ENCODE data around the gene NAV3. TPM values are rescaled to one million over a fixed set of nuclear protein-coding genes. Genes with fewer than 3 reads are reported as not detected.

Gene NAV3
- total RNA-seq, 1 experiment from 2014 or later = 18.0 TPM

DNA sequence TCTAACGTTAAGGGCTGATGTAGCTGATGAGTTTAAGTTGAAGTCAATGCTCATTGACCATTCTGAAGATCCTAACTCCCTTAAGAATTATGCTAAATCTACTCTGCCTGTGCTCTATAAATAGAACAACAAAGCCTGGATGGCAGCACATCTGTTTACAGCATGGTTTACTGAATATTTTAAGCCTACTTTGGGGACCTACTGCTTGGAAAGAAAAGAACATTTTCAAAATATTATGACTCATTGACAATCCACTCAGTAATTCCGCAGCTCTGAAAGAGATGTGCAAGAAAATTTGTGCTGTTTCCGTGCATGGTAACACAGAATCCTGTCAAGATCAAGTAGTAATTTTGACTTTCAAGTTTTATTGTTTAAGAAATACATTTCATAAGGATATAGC lies 35.0 kb upstream of the NAV3 start:
- Histone ChIP-seq H3K27ac (ENCODE audit: low read depth, low read length, poor library complexity, severe bottlenecking) (no peak overlapping the region), H3K9me3 (ENCODE audit: low read depth, low read length, poor library complexity, severe bottlenecking) (no peaks in the 10 kb centered on the region), H3K27me3 (replicated peaks; ENCODE audit: insufficient read depth, low read depth, low read length, poor library complexity) (no peaks in the 10 kb centered on the region), H3K4me3 (ENCODE audit: low read depth, low read length, poor library complexity, severe bottlenecking) (no peak overlapping the region), H3K36me3 (ENCODE audit: insufficient read depth, low read length, poor library complexity, severe bottlenecking) (no peaks in the 10 kb centered on the region), H3K4me1 (ENCODE audit: insufficient read depth, low read length, poor library complexity, severe bottlenecking) (no peaks in the 10 kb centered on the region)
- POLR2A ChIA-PET (ENCODE audit: low non-redundant PET) = no interaction called here
- CTCF ChIA-PET = no interaction called here
- intact Hi-C loops (cut with micrococcal nuclease; ENCODE audit: unreplicated experiment) = no loop called here
- no peak for TF ChIP-seq EZH2 (IDR thresholded peaks at IDR 0.05; ENCODE audit: borderline replicate concordance, low read depth, low read length, poor library complexity, severe bottlenecking)
- TF ChIP-seq, protein P1, sequence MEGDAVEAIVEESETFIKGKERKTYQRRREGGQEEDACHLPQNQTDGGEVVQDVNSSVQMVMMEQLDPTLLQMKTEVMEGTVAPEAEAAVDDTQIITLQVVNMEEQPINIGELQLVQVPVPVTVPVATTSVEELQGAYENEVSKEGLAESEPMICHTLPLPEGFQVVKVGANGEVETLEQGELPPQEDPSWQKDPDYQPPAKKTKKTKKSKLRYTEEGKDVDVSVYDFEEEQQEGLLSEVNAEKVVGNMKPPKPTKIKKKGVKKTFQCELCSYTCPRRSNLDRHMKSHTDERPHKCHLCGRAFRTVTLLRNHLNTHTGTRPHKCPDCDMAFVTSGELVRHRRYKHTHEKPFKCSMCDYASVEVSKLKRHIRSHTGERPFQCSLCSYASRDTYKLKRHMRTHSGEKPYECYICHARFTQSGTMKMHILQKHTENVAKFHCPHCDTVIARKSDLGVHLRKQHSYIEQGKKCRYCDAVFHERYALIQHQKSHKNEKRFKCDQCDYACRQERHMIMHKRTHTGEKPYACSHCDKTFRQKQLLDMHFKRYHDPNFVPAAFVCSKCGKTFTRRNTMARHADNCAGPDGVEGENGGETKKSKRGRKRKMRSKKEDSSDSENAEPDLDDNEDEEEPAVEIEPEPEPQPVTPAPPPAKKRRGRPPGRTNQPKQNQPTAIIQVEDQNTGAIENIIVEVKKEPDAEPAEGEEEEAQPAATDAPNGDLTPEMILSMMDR (conservative IDR thresholded peaks at IDR 0.05; ENCODE audit: low read depth, low read length) = no peak
- no TSS peak for BruUV-seq (replicated peaks)
- no peak for DNase-seq (ENCODE audit: low spot score)

DNA sequence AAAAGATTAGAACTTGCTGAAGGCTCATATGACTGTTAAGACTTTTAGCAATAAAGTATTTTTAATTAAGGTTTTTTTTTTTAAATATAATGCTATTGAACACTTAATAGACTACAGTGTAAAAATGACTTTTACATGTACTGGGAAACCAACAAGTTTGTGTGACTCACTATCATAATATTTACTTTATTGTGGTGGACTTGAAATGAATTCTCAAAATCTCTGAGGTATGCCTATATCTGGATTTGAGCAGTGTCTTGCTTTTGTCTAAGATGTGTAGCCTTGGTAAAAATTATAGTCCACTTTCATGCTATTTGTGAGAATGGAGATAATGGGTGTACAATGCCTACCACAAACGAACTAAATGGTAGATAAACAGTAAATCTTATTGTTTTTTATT lies 33.9 kb upstream of the NAV3 start:
- Histone ChIP-seq H3K4me3 (ENCODE audit: low read depth, low read length, poor library complexity, severe bottlenecking) (no peak overlapping the region), H3K27ac (ENCODE audit: low read depth, low read length, poor library complexity, severe bottlenecking) (no peak overlapping the region), H3K27me3 (replicated peaks; ENCODE audit: insufficient read depth, low read depth, low read length, poor library complexity) (no peaks in the 10 kb centered on the region), H3K36me3 (ENCODE audit: insufficient read depth, low read length, poor library complexity, severe bottlenecking) (no peaks in the 10 kb centered on the region), H3K9me3 (ENCODE audit: low read depth, low read length, poor library complexity, severe bottlenecking) (no peaks in the 10 kb centered on the region), H3K4me1 (ENCODE audit: insufficient read depth, low read length, poor library complexity, severe bottlenecking) (no peaks in the 10 kb centered on the region)
- ChIA-PET CTCF (no interaction called here), POLR2A (ENCODE audit: low non-redundant PET) (no interaction called here)
- no peak for DNase-seq (ENCODE audit: low spot score)
- no TSS peak for BruUV-seq (replicated peaks)
- TF ChIP-seq EZH2 (IDR thresholded peaks at IDR 0.05; ENCODE audit: borderline replicate concordance, low read depth, low read length, poor library complexity, severe bottlenecking) = no peak
- TF ChIP-seq, protein P1 (conservative IDR thresholded peaks at IDR 0.05; ENCODE audit: low read depth, low read length) = no peak
- intact Hi-C loops (cut with micrococcal nuclease; ENCODE audit: unreplicated experiment) = no loop called here

DNA sequence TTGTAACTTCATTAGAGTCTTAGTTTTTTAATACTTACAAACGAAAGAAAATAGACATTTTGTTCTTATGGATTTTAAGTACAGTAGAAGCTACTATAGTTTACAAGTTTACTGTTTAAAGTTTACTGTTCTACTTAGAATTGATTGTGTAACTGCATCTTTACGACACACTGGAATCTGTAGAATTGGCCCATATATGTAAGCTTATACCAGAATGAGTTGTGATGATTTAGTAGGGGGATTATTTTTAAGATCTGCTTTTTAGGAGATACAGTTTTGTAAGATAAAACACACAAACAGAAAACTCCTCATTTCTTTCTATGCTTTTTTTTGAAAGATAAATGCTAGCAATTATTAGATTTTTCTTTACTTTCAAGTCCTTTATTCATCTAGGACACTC lies 30.2 kb upstream of the NAV3 start:
- DNase-seq (ENCODE audit: low spot score) = no peak
- no TSS peak for BruUV-seq (replicated peaks)
- H3K27me3 ChIP-seq (replicated peaks; ENCODE audit: insufficient read depth, low read depth, low read length, poor library complexity) = no peaks in the 10 kb centered on the region
- TF ChIP-seq EZH2 (IDR thresholded peaks at IDR 0.05; ENCODE audit: borderline replicate concordance, low read depth, low read length, poor library complexity, severe bottlenecking) = no peak
- TF ChIP-seq, protein P1 (conservative IDR thresholded peaks at IDR 0.05; ENCODE audit: low read depth, low read length) = no peak
- no peak overlapping the region for H3K4me3 ChIP-seq (ENCODE audit: low read depth, low read length, poor library complexity, severe bottlenecking)
- no peaks in the 10 kb centered on the region for H3K4me1 ChIP-seq (ENCODE audit: insufficient read depth, low read length, poor library complexity, severe bottlenecking)
- ChIA-PET POLR2A (ENCODE audit: low non-redundant PET) (no interaction called here), CTCF (interaction anchor here (1.2 kb wide), 1 partner anchor 11 kb away, joined by 3 read pairs; no protein-coding TSS in a partner anchor)
- intact Hi-C loops (cut with micrococcal nuclease; ENCODE audit: unreplicated experiment) = no loop called here
- H3K36me3 ChIP-seq (ENCODE audit: insufficient read depth, low read length, poor library complexity, severe bottlenecking) = no peaks in the 10 kb centered on the region
- H3K9me3 ChIP-seq (ENCODE audit: low read depth, low read length, poor library complexity, severe bottlenecking) = peaks cover 9% of the 10 kb centered on the region
- H3K27ac ChIP-seq (ENCODE audit: low read depth, low read length, poor library complexity, severe bottlenecking) = no peak overlapping the region

Measured in A673 (cell line).